ENCODE data around the gene STRN. TPM values are rescaled to one million over a fixed set of nuclear protein-coding genes. Genes with fewer than 3 reads are reported as not detected.
"Not testable (repeated sequence)": the region's sequence is repeated elsewhere in the genome, so short reads cannot be mapped to it uniquely, and the experiment has no call there.

STRN gene
- polyA plus RNA-seq (ENCODE audit: insufficient read length): 26.4 TPM
- long read RNA-seq, donor 1: 0 reads
- long read RNA-seq, donor 2, full-length matches to known transcripts: 3 of 3 reads
- long read RNA-seq, donor 2, partial matches to known transcripts: 0 of 3 reads
- long read RNA-seq, donor 2, other reads (novel, unspliced or antisense): 0 of 3 reads
- long read RNA-seq, donor 3: 0 reads
- long read RNA-seq, donor 4: 0 reads
- long read RNA-seq, donor 5, full-length matches to known transcripts: 1 of 1 reads
- long read RNA-seq, donor 5, partial matches to known transcripts: 0 of 1 reads
- long read RNA-seq, donor 5, other reads (novel, unspliced or antisense): 0 of 1 reads
- long read RNA-seq, donor 6, full-length matches to known transcripts: 2 of 2 reads
- long read RNA-seq, donor 6, partial matches to known transcripts: 0 of 2 reads
- long read RNA-seq, donor 6, other reads (novel, unspliced or antisense): 0 of 2 reads
- long read RNA-seq, donor 7, full-length matches to known transcripts: 1 of 1 reads
- long read RNA-seq, donor 7, partial matches to known transcripts: 0 of 1 reads
- long read RNA-seq, donor 7, other reads (novel, unspliced or antisense): 0 of 1 reads
- long read RNA-seq, donor 8: 0 reads

DNA sequence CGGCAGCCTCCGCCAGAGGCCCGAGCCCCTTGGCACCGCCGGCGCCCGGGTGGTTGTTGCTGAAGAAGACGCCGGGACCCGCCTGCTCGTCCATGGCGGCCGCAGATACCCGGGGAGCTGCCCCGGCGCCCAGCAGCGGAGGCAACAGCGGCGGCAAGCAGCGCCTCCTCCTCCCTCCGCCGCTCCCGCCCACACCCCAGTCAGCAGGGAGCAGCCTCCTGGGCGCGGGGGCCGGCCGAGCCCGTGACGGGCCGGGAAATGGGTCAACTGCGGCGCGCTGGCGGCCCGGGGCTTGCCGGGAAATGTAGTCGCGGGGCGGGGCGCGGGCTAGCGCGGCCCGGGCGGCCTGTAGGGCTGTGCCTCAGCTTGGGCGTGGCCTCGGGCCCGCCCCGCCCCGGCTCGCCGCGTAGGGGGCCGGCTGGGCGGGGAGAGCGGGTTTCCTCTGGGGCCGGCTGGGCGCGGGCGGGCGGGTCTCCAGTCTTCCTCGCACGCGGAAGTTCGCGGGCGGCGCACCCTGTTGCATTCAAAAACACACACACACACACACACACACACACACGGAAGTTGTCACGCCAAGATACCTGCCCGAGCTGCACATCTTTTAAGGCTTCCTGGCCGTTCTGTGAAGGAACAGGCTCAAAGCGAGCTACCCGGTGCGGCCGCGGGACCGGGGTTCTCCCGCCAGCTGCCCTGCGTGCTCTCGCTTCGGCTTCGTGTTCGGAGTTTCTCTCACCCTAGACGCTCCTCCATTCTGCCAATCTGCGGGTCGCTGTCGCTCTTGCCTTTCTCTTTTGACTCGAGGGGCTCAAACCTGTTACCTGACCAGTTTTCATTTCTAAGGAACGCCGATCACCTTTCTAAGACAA lies at the start of gene STRN:
TSS of gene STRN (minus strand) at position 167 of the 866 bp plus-strand sequence. CDS start at position 94, 73 bp downstream.
- DNase-seq: peak; percentile 94

- DNase-seq: no peak
Observed at GRCh38 chr2:37013315-37013641, 46.9 kb upstream of the STRN start.

- no peak for DNase-seq
Observed at GRCh38 chr2:37011130-37011529, 44.8 kb upstream of the STRN start.

DNA sequence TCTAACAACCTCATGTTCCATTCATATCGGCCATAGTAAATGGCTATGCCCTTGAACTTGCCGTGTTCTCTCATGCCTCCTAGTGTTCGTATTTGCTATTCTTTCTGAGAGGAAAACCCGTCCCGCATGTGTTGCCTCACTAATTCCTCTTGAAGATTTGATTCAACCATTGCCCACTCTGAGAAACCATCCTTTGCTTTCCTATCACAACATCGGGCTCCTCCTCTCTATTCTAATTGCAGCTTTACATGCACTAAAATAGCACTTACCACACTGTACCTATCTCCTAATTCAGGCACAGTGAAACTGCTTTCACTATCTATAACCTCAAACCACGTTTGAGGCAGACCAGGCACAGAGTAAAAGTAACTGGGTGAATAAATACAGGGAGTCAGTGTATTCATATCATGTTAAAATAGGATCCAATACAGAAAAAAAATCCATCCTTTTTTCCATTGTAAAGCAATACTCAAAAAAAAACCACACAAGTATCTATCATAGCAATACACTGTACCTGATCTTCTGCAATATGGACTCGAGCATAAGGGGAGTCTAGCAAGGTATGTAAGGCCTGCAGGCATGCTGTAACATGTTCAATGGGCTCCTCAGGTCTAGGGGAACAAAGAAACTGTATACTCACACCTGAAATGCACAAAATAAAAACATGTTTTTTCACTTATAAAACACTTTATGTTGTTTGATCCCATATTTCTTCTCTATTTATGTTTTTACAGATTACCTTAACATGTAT lies 39.0 kb upstream of the STRN start:
- DNase-seq: peak; percentile 0

- no peak for DNase-seq
Observed at GRCh38 chr2:37000988-37001556, 34.7 kb upstream of the STRN start.

GRCh38 chr2:37000318-37000717 lies 34.0 kb upstream of the STRN start:
- DNase-seq: no peak

- DNase-seq: not testable (repeated sequence)
Observed at GRCh38 chr2:36999416-36999815, 33.1 kb upstream of the STRN start.

DNA sequence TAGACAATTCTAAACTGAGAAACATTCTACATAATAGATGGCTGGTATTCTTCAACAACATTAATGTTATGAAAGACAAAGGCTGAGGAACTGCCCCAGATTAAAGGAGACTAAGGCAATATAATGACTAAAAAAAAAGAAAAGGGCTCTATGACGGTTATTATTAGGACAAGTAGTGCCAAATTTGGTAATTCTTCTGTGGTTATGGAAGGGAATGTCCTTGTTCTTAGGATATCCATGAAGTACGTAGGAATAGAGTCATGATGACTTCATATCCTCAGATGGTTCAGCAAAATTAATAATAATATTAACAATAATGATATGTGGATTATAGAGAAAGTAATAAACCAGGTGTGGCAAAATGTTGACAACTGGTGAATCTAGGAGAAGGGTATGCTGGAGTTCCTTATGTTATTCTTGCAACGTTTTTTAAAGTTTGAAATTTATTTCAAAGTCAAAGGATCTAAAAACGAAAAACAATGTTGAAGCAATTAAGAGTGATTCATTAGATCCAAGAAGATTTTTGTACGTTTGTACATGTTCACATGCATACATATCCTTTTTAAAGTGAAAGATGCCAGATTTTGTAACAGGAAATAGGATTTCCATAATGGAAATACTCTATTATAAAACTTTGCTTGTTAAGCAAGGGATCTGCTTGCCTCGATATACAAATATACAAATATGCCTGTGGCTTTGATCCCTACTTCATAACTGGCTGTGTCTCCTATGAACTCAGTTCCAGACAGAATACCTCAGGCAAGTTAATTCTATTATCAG lies 27.7 kb upstream of the STRN start:
- DNase-seq: no peak

GRCh38 chr2:36988008-36988407 lies 21.7 kb upstream of the STRN start:
- DNase-seq: no peak

GRCh38 chr2:36982467-36982866 lies 16.1 kb upstream of the STRN start:
- no peak for DNase-seq

DNA sequence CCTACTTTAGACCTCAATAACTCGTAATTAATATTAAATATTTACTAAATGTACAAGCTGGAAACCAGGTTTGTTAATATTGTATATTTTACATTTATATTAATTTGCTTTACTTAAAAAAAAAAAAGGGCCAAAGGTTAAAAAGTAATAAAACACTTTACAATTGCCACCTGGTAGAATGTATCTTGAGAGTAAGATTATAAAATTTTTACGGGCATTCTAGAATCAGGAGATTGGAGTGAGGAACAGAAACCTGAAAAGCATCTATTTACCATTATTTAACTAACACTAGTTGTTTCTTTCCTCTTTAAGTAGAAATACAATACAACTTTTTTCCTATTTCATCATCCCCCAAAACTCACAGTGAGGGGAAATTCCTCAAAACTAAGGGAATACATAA lies 15.6 kb upstream of the STRN start:
- no peak for DNase-seq

DNA sequence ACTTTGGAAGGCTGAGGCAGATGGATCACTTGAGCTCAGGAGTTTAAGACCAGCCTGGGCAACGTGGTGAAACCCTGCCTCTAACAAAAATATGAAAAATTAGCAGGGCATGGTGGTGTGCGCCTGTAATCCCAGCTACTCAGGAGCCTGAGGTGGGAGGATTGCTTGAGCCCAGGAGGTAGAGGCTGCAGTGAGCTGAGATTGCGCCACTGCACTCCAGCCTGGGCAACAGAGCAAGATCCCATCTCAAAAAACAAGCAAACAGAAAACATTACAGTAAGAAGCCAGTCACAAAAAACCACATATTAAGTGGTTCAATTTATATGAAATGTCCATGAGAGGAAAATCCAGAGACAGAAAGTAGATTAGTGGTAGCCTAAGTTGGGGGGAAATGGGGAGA lies 12.7 kb upstream of the STRN start:
- not testable (repeated sequence) for DNase-seq

DNA sequence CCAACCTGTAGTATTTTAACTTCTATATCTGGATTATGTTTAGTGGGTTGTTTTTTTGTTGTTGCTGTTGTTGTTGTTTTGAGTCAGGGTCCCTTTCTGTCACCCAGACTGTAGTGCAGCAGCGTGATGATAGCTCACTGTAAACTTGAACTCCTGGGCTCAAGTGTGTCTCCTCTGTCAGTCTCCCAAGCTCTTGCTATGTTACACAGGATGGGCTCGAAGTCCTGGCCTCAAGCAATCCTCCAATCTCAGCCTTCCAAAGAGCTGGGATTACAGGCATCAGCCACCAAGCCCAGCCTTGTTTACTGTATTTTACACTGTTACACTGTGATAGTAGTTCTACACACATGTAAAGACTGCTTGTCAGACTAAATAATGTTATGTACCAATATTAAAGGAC lies 9.7 kb upstream of the STRN start:
- no peak for DNase-seq

DNA sequence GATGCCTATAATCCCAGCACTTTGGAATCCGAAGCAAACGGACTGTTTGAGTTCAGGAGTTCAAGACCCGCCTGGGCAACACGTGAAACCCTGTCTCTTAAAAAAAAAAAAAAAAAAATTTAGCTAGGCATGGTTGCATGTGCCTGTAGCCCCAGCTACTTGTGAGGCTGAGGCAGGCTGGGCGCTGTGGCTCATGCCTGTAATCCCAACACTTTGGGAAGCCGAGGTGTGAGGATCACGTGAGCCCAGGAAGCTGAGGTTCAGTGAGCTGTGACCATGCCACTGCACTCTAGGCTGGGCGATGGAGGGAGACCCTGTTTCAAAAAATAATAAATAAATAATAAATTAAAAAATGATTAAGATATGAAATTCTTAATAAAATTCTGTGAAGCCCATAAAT lies 9.0 kb upstream of the STRN start:
- no peak for DNase-seq

DNA sequence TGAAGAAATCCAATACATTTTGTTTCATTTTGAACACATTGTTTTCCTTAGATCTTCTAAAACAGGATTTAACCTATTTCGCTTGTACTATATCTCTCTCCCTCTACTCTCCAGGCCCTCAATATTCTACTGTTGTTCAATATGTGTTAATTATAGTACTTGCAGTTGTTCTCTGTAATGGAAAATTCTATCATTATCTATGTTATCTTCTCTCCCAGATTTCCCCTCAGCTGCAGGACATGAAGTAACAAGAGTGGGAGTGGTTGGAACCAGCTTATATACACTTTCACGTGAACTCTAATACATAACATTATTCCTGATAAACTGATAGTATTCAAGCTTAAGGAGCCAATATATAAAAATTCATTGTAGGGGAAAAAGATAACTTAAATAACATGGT lies 7.0 kb upstream of the STRN start:
- no peak for DNase-seq

- DNase-seq: no peak
Observed at GRCh38 chr2:36971990-36972389, 5.7 kb upstream of the STRN start.

DNA sequence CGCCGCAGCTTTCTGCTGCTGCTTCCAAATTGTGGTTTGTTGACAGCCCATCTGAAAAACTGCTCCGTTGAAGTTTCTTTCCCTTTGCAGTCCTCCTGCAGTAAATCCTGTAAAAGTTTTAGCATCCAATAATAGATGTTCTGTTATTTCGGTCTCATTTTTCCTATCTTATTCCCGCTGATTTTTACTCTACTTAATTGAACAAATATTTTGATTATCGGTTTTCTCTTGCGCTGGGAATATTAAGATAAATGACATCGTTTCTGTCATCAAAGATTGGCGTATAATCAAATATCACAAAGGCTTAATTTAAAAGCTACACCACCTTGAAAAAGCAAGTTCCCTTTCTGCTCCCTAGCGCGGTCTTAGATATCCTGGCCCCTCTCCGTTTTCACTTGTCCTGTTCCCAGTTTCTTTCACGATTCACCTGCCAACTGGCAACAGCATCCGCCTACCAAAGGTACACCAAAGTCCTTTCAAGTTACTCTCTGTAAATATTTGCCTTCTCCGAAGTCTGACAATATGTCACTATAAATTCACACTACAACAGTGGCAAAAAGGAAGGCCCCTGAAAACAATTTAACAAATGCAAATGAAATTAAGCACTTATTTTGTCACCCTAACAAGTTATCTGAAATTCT lies 1.0 kb upstream of the STRN start:
- DNase-seq: no peak

DNA sequence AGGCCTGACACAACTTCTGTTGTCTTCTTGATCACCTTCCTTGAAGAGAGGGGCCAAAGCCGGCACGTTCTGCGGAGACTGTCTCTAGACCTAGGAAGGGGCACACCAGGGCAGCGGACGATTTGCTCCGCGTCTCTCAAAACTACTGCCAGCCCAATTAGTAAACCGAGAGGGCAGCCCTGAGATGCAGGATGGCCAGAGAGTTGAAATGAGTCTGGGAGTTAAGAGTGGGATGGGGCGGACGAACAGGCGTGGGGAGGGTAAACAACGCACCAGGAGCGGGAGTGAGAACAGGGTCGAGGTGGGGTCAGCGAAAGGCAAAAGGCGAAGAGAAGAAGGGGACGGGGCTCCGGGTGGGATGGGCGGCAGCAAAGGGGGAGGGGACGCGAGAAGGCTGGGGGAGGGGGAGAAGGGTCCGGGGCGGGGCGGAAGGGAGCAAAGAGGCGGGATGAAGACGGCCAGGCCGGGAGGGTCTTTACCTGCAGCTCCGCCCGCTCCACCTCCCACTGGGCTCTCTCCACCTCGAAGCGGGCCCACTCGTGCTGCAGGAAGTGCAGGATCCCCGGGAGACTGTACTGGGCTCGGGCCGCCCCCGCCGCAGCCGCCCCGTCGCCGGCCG lies 476 bp downstream of the STRN start:
- DNase-seq: peak; percentile 37

- no peak for DNase-seq
Observed at GRCh38 chr2:36965206-36965605, 1.1 kb downstream of the STRN start.

- no peak for DNase-seq
Observed at GRCh38 chr2:36964496-36965058, 1.8 kb downstream of the STRN start.

Measured in left kidney (tissue), 8 donors.